Measurements from ENCODE around the gene S100A12.
"Not testable (repeated sequence)": the region's sequence is repeated elsewhere in the genome, so short reads cannot be mapped to it uniquely, and the experiment has no call there.

S100A12 gene

GRCh38 chr1:153357076-153357852 is 18.2 kb downstream of the S100A12 start:
- no peak for DNase-seq (ENCODE audit: low read depth)
- H3K4me3 ChIP-seq (ENCODE audit: low read depth, low read length) = no peak overlapping the region

GRCh38 chr1:153356392-153357075 is 18.9 kb downstream of the S100A12 start:
- no peak for DNase-seq (ENCODE audit: low read depth)
- H3K4me3 ChIP-seq (ENCODE audit: low read depth, low read length) = no peak overlapping the region

DNA sequence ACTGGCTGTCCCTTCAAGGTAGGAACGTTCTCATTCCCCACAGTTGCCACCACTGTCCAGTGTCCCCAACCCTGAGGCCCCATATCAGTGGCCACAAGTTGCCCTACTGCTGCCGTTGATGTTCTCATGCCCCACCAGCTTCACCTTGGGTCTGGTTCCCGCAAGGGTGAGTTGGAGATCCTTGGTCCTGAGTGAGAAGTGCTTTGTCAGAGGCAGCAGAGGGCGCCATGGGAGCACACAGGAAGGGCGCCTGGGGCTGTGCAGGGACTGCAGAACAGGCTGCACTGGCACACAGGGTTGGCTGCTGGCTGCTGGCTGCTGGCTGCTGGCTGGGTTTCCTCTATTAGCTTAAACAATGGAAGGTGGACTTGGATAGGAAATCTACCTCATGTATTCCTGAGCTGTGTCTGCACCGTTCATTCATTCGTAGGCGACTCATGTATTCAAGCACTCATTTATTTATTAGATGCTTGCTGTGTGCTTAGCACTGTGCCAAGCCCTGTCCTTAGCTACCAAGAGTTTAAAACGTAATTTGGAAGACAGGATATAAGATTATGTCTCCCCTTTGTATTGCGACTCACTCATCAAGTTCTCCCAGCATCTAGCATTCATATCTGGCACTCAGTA is 19.9 kb downstream of the S100A12 start:
- DNase-seq (ENCODE audit: low read depth) = no peak
- no peak overlapping the region for H3K4me3 ChIP-seq (ENCODE audit: low read depth, low read length)

DNA sequence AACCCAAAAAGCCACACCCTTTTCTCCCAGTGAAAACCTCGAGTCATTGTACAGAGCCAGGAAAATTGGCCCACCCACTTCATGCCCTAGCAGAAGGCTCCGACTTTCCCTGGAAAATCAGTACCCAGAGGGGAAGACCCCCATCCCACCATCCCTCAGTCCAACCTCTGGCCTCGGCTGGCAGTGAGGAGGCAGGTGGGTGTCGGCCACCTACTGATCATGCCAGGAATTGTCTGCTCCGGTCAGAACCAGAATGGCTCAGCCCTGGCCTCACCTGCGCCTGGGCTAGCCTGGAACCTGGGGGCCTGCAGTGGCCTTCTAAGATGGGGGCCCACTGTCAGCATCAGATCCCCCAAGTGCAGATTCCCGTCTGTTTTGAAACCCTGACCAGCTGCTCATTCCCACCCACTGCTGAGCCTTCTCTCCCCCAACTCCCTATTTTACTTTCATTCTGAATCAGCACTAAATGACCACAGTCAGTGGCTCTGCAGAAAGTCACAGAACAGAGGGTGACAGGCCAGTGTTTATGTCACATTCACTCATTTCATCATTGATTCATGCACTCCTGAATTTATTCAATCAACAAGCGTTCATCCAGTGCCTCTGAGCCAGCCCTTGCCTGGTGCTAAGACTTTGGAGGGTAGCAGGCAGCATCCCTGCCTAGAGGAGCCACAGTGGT is 20.8 kb downstream of the S100A12 start:
- DNase-seq (ENCODE audit: low read depth) = no peak
- no peak overlapping the region for H3K4me3 ChIP-seq (ENCODE audit: low read depth, low read length)

GRCh38 chr1:153353226-153353947 is 22.0 kb downstream of the S100A12 start:
- no peak for DNase-seq (ENCODE audit: low read depth)
- H3K4me3 ChIP-seq (ENCODE audit: low read depth, low read length) = no peak overlapping the region

GRCh38 chr1:153352523-153352922 is 22.9 kb downstream of the S100A12 start:
- DNase-seq (ENCODE audit: low read depth) = peak; percentile 16
- no peak overlapping the region for H3K4me3 ChIP-seq (ENCODE audit: low read depth, low read length)

DNA sequence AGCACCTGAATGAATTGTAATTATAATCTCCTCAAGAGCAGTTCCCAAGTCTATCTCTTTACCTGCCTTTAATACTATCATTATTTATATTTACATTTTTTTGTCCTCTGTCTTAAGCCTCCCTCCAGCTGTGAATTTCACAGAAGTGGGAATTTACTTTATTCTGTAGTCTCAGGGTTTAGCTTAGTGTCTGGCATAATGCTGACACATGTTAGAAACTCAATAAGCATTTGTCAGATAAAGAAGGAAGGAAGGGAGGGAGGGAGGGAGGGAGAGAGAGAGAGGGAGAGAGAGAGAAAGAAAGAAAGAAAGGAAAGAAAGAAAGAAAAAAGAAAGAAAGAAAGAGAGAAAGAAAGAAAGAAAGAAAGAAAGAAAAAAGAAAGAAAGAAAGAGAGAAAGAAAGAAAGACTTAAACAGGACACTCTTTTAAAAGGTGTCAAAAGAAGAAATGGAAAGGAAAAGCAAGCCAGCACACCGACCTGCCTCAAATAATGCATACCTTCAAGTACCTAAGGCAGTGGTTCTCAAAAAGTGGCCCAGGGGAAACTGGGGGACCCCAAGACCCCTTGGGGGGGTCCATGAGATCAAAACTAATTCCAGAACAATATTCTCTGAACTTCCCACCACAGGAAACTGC is 25.0 kb downstream of the S100A12 start:
- DNase-seq (ENCODE audit: low read depth) = no peak
- H3K4me3 ChIP-seq (ENCODE audit: low read depth, low read length) = no peak overlapping the region

- no peak for DNase-seq (ENCODE audit: low read depth)
- no peak overlapping the region for H3K4me3 ChIP-seq (ENCODE audit: low read depth, low read length)
These were observed 25.8 kb downstream of the S100A12 start for GRCh38 chr1:153349363-153350320.

DNA sequence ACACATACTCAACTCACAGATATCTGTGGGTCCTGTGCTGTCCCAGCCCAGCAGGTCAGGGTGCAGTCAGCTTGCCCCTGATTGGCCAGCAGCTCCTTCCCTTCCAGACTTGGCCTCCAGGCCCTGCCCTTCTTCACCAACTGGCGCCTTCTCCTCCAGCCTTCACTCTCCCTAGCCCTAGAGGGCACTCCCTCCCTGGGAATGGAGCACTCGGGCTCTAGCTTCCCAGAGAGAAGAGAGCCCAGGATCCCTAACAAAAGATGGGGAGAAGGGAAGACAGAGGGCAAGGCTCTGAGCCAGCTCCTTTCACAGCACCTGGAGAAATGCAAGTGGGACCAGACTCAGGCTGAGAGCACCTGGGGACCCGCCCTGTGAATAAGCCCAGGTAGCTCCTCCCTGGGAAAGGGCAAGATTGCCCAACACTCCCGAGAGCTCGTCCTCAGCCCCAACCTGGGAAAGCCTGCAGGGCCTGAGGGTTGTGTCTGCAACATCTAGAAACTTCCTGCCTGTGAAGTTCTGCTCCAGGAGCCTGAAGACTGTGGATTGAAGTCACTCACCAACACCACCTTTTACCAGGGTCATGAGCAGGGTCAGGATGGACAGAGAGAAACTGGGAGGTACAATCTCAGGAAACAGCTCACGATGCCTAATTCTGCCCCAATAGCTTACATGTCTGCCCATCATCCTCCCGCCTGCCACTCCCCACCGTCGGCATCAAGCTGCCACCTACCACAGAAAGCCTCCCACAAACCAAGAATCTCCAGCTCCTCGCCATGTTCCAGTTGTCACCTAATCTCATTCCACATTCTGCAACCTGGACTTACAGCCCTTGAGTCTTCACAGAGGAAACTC is 26.7 kb downstream of the S100A12 start, which contains the start of gene PGLYRP4:
Gene PGLYRP4, minus strand, starts transcription at position 331 of the 852 bp plus-strand sequence. CDS start 909 bp downstream, outside the sequence.
- no peak within 1 kb of the TSS for H3K4me3 ChIP-seq (ENCODE audit: low read depth, low read length)
- DNase-seq (ENCODE audit: low read depth) = no peak

DNA sequence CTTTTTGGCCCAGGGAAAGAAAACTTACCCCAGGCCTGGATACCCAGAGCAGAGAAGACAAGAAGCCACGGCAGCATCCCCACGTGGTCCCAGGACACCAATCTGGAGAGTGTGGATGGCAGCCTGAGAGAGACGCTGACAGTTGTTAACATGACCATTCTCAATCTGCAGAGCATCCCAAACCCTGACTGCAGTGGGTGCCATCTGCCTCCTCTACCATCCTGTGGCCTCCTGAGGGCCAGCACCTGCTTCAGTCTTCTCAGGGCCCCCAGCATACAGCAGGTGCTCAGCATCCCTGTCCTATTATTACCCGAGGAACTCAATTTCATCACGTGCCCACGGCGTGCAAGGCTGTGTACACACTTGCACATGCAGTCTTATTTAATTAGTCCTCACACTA is 27.6 kb downstream of the S100A12 start:
- no peak overlapping the region for H3K4me3 ChIP-seq (ENCODE audit: low read depth, low read length)

GRCh38 chr1:153347049-153347448 is 28.4 kb downstream of the S100A12 start:
- not testable (repeated sequence) for H3K4me3 ChIP-seq (ENCODE audit: low read depth, low read length); DNase-seq (ENCODE audit: low read depth)

More for the DNA sequence above, 27.6 kb downstream of the S100A12 start:
- no peak for DNase-seq (ENCODE audit: low read depth)

GRCh38 chr1:153346077-153346723 is 29.2 kb downstream of the S100A12 start:
- no peak overlapping the region for H3K4me3 ChIP-seq (ENCODE audit: low read depth, low read length)
- DNase-seq (ENCODE audit: low read depth) = no peak

GRCh38 chr1:153345187-153346076 is 30.0 kb downstream of the S100A12 start:
- no peak overlapping the region for H3K4me3 ChIP-seq (ENCODE audit: low read depth, low read length)
- DNase-seq (ENCODE audit: low read depth) = no peak

GRCh38 chr1:153344718-153345025 is 30.7 kb downstream of the S100A12 start:
- DNase-seq (ENCODE audit: low read depth) = no peak
- no peak overlapping the region for H3K4me3 ChIP-seq (ENCODE audit: low read depth, low read length)

DNA sequence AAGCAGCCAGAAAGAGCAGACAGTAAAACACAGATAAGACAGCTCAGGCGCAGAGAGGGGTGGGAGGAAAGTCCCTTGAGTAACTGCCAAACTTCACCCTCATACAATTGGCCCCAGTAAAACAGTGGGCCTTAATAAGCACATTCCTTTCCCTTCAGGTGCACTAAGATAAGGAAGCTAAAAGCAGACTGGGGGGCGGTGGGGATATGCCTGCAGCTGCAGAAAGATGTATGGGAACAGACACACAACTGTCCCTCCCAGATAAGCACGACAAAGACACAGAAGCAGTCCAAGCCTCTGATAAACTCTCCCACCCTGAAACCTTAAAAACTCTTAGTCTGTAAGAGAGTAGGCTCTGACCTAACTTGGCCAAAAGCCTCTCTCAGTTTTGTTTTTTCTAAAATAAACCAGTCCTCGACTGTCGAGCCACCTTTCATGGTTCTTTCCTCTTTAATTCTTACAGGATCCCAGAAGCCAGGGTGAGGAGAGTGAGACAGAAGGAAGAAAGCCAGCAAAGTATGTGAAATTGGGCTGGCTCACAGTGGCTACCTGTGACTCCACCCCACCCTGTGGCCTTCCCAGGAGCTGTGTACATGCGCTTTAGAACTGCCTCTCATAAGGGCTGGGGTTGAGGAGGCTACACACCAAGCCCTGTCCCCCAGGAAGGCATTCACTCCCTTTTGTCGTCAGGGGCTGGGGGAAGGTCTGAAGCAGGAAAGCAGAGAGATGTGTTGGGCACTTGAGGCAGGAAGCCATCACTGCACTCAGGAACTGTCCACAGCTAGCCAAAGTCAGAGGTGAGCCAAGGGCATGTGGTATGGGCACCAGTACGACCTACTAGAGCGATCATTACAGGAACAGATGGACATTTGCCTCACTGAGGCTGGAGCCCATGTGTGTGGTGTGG is 31.4 kb downstream of the S100A12 start:
- H3K4me3 ChIP-seq (ENCODE audit: low read depth, low read length) = no peak overlapping the region
- DNase-seq (ENCODE audit: low read depth) = no peak
